Measurements from ENCODE around the gene PTPRM.

DNA sequence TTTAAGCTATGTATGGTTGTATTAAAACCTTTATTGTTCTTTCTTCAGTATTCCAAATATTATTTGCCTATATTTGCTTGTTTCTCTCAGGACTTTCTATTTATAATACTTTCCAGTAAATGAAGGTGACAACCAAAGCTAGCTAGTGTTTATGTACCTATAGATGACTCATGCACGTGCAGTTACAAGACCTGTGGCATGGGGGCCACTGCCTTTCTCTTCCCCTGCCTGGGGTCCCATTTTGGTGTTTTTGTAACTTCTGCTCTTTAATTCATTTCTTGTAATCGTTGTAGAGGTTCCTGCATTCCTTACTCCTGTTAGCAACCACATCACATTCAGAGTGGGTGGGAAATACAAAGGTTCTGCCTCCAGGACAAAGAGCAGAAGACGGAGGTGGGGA is 364.6 kb downstream of the PTPRM start:
- TF ChIP-seq POLR2A (IDR thresholded peaks at IDR 0.05) (no peak), POLR2AphosphoS5 (IDR thresholded peaks at IDR 0.05) (no peak)
- TF ChIP-seq, protein P1, sequence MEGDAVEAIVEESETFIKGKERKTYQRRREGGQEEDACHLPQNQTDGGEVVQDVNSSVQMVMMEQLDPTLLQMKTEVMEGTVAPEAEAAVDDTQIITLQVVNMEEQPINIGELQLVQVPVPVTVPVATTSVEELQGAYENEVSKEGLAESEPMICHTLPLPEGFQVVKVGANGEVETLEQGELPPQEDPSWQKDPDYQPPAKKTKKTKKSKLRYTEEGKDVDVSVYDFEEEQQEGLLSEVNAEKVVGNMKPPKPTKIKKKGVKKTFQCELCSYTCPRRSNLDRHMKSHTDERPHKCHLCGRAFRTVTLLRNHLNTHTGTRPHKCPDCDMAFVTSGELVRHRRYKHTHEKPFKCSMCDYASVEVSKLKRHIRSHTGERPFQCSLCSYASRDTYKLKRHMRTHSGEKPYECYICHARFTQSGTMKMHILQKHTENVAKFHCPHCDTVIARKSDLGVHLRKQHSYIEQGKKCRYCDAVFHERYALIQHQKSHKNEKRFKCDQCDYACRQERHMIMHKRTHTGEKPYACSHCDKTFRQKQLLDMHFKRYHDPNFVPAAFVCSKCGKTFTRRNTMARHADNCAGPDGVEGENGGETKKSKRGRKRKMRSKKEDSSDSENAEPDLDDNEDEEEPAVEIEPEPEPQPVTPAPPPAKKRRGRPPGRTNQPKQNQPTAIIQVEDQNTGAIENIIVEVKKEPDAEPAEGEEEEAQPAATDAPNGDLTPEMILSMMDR (IDR thresholded peaks at IDR 0.05), result no peak
